Measurements from ENCODE around the gene GGCT.
"Not testable (repeated sequence)": the region's sequence is repeated elsewhere in the genome, so short reads cannot be mapped to it uniquely, and the experiment has no call there.

GGCT gene

GRCh38 chr7:30504301-30505173, at the start of gene GGCT:
Gene GGCT, minus strand, starts transcription at chr7:30504829. Its CDS starts 120 bp downstream, at chr7:30504709.
- DNase-seq: peak; percentile 94

DNA sequence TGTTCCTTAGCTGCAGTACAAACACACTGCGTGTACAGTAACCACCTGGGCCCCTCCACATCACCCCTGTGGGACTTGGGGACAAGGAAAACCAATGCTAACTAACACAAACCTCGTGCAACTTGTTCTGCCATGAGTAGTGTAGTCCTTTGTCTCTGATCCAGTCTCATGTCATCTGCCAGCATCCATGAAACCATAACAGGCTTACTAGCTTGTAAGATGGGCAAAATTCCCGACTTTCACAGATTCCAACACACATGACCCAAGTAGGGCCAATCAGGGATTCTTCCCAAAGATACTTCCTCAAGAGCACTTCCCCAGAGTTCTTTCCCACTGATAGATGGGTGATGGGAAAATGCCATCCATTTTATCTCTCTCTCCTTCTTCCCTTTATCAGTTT, 48.9 kb upstream of the GGCT start:
- DNase-seq: no peak

DNA sequence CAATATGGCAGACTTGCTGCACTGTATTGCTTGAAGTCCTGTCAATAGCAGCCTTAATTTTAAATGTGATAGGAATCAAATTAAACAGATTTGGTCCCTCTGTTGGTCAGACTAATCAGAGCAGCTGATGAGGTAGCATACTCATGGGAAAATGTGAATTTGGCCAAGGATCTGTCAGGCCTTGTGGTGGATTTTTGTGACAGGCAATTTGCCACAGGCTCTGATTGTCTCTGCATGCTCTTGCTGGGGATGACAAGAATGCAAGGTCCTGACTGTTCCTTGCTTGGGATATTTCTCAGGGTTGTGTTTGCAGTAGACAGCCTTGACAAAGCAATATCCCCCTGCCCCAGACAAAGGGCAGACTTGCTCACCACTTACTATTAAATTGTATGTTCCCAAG, 48.5 kb upstream of the GGCT start:
- DNase-seq: no peak

DNA sequence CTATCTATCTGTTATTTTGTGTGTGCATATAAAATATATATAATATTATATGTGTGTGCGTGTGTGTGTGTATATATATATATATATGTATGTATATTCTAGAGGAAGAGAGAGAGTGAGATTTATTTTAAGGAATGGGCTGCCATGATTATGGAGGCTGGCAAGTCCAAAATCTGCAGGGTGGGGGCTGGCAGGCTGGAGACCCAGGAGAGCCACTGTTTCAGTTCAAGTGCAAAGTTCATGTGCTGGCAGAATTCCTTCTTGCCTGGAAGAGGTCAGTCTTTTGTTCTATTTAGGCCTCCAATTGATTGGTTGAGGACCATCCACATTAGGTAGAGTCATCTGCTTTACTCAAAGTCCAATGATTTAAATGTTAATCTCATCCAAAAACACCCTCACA, 47.7 kb upstream of the GGCT start:
- DNase-seq: no peak

DNA sequence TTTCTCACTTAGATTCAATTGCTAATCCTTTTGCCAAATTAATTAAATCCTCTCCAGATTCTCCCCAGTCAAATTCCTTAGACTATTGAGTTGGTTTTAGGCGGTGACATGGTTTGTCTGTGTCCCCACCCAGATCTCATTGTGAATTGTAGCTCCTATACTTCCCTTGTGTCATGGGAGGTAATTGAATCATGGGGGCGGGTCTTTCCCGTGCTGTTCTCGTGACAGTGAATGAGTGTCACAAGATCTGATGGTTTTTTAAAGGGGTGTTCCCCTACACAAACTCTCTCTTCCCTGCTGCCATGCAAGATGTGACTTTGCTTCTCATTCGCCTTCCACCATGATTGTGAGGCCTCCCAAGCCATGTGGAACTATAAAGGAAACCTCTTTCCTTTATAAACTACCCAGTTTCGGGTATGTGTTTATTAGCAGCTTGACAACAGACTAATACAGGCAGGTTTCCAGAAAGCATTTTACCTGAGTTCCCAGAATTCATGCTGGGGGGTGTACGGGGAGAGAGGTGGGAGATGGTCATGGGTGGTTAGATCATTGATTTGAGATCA, 45.4 kb upstream of the GGCT start:
- no peak for DNase-seq

DNA sequence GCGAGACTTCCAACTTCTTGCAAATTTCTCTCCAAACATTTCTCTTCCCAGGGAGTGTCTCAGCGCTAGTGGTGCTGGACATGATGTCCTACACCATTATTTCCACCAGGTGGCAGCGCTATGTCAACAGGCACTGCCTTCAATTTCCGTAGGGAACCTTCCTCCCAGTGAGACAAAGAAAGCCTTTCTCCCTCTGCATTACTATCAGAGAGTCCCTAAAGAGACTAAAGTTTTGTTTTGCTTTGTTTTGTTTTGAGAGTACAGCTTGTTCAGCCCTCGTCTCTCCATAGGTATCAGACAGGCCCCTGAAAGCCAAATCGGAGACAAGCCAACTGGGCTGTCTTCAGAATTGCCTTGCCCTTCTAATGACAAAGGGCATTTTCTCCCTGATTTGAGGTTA, 44.2 kb upstream of the GGCT start:
- no peak for DNase-seq

- no peak for DNase-seq
Observed at GRCh38 chr7:30546596-30546995, 42.0 kb upstream of the GGCT start.

DNA sequence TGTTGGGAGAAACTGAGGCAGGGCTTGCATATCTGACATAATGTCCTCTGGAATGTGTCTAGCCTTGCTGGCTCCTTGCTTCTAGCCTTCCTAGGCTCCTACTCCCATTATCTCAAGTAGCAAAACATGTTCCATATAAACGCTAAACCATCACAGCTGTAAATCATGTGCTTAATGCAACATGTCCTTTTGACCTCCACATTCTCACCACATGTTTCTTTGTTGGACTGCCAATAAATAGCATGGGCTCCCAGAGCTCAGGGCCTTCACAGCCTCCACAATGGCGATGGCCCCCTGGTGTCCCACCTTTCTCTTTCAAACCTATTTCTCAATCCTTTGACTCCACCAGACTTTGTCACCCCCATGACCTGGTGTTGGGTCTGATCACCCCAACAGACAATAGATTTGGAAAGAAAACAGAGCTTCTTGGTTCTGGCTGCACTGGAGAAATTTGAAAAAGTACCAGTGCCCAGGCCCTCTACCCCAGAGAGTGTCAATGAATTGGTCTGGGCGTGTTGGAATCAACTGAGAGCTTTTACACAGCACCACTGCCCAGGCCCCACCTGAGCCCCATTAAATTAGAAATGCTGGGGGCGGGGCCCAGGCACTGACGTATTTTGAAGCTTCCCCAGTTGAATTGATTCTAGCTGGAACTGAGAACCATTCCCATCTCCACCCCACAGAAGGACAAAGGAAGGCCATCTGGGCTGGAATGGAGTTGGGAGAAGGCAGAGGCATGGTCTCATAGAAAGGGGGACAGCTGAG, 41.3 kb upstream of the GGCT start:
- no peak for DNase-seq

GRCh38 chr7:30543813-30544525, 39.3 kb upstream of the GGCT start:
- no peak for DNase-seq

DNA sequence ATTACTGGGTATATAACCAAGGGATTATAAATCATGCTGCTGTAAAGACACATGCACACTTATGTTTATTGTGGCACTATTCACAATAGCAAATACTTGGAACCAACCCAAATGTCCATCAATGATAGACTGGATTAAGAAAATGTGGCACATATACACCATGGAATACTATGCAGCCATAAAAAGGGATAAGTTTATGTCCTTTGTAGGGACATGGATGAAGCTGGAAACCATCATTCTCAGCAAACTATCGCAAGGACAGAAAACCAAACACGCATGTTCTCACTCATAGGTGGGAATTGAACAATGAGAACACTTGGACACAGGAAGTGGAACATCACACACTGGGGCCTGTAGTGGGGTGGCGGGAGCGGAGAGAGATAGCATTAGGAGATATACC, 38.5 kb upstream of the GGCT start:
- not testable (repeated sequence) for DNase-seq

DNA sequence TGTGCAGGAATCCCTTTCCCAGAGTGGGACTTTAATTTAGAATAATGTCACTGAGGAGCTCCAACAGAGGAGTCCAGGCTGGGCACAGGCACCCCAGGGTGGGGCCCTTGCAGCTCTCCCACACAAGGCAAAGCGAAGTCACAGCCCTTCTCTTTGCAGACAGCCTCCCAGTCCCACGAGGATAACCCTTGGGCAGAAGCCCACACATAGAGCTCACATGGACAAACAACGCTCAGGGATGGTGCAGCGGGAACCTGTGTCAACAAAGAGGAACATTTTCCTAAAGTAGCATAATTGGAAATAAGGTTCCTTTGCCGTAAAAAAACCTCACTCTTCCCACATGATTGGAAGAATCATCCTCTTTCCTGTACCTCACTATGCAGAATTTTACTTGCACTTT, 29.3 kb upstream of the GGCT start:
- DNase-seq: no peak

DNA sequence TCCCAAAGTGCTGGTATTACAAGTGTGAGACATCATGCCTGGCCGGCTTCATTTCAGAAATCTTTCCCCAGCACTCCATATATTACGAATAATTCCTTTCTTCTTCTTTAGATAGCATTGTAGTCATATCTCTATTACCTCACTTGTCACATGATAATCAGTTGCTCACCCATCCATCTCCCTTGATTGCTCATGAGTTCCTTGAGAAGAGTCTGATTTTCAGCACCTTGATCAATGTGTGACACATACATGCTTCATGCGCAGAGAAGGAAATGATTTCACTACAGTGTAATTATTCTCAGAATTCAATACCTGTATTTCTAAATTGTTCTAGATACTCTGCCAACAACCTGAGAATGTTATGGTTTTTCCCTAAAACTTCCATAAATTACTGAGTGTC, 26.7 kb upstream of the GGCT start:
- no peak for DNase-seq

DNA sequence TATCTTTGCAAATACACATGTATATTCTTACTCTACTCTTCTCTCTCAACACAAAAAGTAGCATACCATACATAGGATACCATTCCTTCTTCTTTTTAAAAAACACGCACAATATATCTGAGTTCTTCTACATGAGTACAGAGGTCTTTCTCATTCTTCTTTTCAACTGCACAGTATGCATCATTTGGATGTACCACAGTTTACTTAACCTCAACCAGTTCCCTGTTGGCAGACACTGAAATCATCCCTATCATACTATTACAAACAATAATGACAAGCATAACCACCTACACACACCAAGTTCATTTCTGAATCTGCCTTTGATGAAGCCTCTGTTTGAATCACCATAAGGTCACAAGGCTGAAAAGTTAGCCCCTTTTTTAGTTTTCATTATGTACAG, 25.7 kb upstream of the GGCT start:
- no peak for DNase-seq

DNA sequence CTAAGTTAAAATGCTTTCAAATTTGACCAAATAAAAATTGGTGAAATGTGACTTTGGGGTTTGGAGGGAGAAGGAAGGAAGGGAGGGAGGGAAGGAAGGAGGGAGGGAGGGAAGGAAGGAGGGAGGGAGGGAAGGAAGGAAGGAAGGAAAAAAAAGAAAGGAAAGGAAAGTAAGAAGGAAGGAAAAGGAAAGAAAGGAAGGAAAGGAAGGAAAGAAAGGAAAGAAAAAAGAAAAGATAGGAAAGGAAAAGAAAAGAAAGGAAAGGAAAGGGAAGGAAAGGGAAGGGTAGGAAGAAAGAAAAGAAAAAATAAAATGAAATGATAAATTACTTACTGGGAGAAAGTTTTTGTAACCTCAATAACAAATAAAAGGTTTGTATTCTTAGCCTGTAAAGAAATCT, 24.1 kb upstream of the GGCT start:
- no peak for DNase-seq

GRCh38 chr7:30527297-30527696, 22.7 kb upstream of the GGCT start:
- not testable (repeated sequence) for DNase-seq

GRCh38 chr7:30526163-30526562, 21.5 kb upstream of the GGCT start:
- DNase-seq: no peak

DNA sequence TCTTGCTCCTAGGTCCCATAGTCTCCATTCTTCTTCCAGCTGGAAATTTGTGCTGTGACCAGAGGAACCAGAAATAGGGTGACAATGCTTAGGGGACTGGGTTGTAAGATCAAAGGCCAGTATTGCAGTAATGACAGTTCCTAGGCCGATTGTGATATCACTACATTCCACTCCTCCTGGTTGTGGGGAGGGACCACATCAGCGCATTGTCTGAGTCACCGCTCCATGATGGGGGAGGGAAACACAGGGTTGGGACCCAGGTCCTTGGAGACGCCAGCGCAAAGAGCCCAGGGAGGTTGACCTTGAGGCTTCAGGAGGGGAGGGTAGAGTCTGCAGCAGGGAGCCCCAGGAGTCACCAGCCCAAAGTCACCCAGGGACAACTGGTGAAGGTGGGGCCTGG, 20.8 kb upstream of the GGCT start:
- no peak for DNase-seq

- no peak for DNase-seq
Observed at GRCh38 chr7:30524545-30524944, 19.9 kb upstream of the GGCT start.

- DNase-seq: no peak
Observed at GRCh38 chr7:30523466-30523865, 18.8 kb upstream of the GGCT start.

DNA sequence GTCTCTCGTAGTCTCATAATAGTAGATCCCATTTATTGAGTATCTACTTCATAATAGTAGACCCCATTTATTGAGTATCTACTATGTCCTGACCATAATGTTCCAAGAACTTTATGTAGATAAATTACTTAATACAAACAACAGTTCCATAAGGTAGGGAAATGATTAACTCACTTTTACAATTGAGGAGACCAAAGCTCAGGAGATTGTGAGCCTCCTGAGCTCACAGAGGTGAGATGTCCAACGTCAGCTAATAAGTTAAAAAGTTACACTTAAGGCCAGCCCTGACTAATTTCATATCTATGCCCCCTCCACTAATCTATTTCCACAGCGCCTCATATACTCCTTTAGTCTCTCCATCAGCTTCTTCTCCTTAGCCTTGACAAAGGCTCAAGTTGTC, 17.5 kb upstream of the GGCT start:
- DNase-seq: no peak

- DNase-seq: no peak
Observed at GRCh38 chr7:30521532-30521931, 16.9 kb upstream of the GGCT start.

- no peak for DNase-seq
Observed at GRCh38 chr7:30519122-30519521, 14.5 kb upstream of the GGCT start.

DNA sequence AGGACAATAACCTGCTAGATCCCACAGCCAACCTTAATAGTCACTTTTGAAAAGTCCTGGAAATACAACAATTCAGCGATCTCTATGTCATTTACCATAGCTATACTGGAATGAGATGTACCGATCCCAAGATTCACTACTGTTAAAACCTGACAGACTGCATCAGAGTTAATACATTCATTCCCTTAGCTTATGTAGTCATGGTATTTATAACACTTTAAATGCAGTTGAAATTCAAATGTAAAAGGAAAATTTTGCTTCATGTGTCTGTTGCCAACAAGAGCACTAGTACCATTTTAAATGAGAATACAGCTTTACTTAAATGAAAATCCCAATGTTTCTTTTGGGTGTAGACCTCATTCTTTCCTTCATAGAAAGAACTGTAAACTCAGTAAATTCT, 11.1 kb upstream of the GGCT start:
- DNase-seq: no peak

Data from activated T-cell treated with anti-CD3 and anti-CD28 coated beads for 4 hours (primary cell).